ENCODE measurements around the gene PDGFD.

The PDGFD gene

DNA sequence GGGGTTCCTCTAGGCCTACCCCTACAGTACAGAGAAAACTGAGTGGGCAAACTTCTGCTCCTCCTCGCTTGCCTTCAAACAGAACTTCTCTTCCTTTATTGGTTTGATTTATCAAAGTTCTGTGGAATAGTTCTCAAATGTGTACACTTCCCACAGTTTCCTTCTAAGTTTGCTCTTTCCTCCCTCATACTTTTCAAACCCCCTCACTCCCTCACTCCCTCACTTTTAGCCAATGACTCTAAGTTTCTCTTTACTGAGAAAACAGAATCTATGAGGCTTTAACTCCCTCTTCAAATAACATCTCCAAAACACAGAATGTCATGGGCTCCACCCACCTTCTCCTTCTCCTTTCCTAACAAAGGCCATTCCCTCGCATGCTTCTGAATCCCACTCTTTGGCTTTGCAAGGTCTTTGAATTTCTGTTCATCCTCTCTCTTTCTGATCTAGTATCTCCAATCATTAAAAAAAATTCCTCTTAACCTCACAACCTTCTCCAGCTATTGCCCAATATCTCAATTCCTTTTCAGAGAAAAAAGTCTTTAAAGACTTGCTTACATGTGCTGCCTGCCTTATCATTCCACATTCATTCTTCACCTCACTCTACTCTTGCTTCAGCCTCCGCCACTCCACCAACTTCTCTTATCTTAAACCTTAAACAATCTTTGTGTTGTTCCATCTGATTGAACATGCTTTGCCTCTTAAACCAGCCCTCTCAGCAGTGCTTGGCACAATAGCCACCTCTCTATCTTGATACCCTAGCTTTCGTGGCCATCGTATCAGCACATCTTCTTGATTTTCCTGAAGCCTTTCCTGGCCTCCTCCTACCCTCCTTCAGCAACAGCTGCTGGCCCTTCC is 70.3 kb downstream of the PDGFD start:
- ChIA-PET POLR2A (no interaction called here), CTCF (no interaction called here)
- TF ChIP-seq ELF4 (IDR thresholded peaks at IDR 0.05) (no peak), LEF1 (IDR thresholded peaks at IDR 0.05; ENCODE audit: borderline replicate concordance) (no peak), HDGF (IDR thresholded peaks at IDR 0.05; ENCODE audit: borderline replicate concordance) (no peak), ARNT (IDR thresholded peaks at IDR 0.05) (no peak), FOXM1 (IDR thresholded peaks at IDR 0.05; ENCODE audit: borderline replicate concordance) (no peak), FOXK2 (IDR thresholded peaks at IDR 0.05) (no peak), BHLHE40 (IDR thresholded peaks at IDR 0.05; ENCODE audit: borderline replicate concordance) (no peak), NFRKB (IDR thresholded peaks at IDR 0.05) (no peak), CTBP1 (IDR thresholded peaks at IDR 0.05; ENCODE audit: borderline replicate concordance) (no peak), ZNF384 (IDR thresholded peaks at IDR 0.05) (no peak), TARDBP (IDR thresholded peaks at IDR 0.05) (no peak), SP1 (IDR thresholded peaks at IDR 0.05) (no peak), FOXA1 (IDR thresholded peaks at IDR 0.05) (no peak)
- TF ChIP-seq, protein P1, sequence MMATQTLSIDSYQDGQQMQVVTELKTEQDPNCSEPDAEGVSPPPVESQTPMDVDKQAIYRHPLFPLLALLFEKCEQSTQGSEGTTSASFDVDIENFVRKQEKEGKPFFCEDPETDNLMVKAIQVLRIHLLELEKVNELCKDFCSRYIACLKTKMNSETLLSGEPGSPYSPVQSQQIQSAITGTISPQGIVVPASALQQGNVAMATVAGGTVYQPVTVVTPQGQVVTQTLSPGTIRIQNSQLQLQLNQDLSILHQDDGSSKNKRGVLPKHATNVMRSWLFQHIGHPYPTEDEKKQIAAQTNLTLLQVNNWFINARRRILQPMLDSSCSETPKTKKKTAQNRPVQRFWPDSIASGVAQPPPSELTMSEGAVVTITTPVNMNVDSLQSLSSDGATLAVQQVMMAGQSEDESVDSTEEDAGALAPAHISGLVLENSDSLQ (IDR thresholded peaks at IDR 0.05): no peak
- no peak for DNase-seq (ENCODE audit: extremely low spot score)

DNA sequence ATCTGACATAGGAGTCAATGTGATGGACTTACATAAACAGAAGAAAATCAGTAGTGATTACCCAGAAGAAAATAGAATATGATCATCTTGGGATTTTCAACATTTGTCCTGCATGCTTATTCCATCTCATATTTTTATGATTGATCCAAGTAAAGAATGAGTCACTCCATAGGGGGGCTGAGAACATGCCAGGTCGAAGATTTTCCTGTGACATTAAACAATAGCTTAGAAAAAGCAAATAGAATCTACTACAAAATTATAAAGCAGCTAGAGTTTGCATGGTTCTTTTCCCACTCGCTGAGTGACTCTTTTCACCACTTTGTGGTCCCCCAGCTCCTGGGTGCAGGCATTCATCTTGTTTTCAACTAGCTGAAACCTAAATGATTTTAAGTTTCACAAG is 71.2 kb downstream of the PDGFD start:
- ChIA-PET CTCF (no interaction called here), POLR2A (no interaction called here)
- no peak for TF ChIP-seq NFRKB (IDR thresholded peaks at IDR 0.05)
- no peak for TF ChIP-seq L3MBTL2 (conservative IDR thresholded peaks at IDR 0.05)
- no peak for TF ChIP-seq TARDBP (IDR thresholded peaks at IDR 0.05)
- TF ChIP-seq ARNT (IDR thresholded peaks at IDR 0.05): no peak
- TF ChIP-seq SP1 (IDR thresholded peaks at IDR 0.05): no peak
- TF ChIP-seq ELF4 (IDR thresholded peaks at IDR 0.05): no peak
- TF ChIP-seq BHLHE40 (IDR thresholded peaks at IDR 0.05; ENCODE audit: borderline replicate concordance): no peak
- TF ChIP-seq SUZ12 (IDR thresholded peaks at IDR 0.05): no peak
- TF ChIP-seq ZNF384 (IDR thresholded peaks at IDR 0.05): no peak
- no peak for TF ChIP-seq HDGF (IDR thresholded peaks at IDR 0.05; ENCODE audit: borderline replicate concordance)
- no peak for TF ChIP-seq CTBP1 (IDR thresholded peaks at IDR 0.05; ENCODE audit: borderline replicate concordance)
- no peak for TF ChIP-seq LEF1 (IDR thresholded peaks at IDR 0.05; ENCODE audit: borderline replicate concordance)
- TF ChIP-seq, protein P1 (IDR thresholded peaks at IDR 0.05): no peak
- no peak for TF ChIP-seq FOXA1 (IDR thresholded peaks at IDR 0.05)
- no peak for TF ChIP-seq FOXK2 (IDR thresholded peaks at IDR 0.05)
- no peak for TF ChIP-seq FOXM1 (IDR thresholded peaks at IDR 0.05; ENCODE audit: borderline replicate concordance)
- no peak for DNase-seq (ENCODE audit: extremely low spot score)

GRCh38 chr11:104091281-104092096 is 72.5 kb downstream of the PDGFD start:
- TF ChIP-seq SP1 (IDR thresholded peaks at IDR 0.05): no peak
- no peak for TF ChIP-seq SUZ12 (IDR thresholded peaks at IDR 0.05)
- TF ChIP-seq FOXM1 (IDR thresholded peaks at IDR 0.05; ENCODE audit: borderline replicate concordance): no peak
- no peak for TF ChIP-seq ARNT (IDR thresholded peaks at IDR 0.05)
- TF ChIP-seq, protein P1 (IDR thresholded peaks at IDR 0.05): no peak
- TF ChIP-seq NFRKB (IDR thresholded peaks at IDR 0.05): no peak
- ChIA-PET CTCF (interaction anchor here (0.5 to 1.0 kb wide), 3 partner anchors 46 to 409 kb away, joined by 3 read pairs; no protein-coding TSS in a partner anchor), POLR2A (no interaction called here)
- DNase-seq (ENCODE audit: extremely low spot score): no peak

- CTCF ChIA-PET: interaction anchor here (1.0 kb wide), 1 partner anchor 408 kb away, joined by 3 read pairs; no protein-coding TSS in a partner anchor
- POLR2A ChIA-PET: no interaction called here
- TF ChIP-seq, protein P1 (IDR thresholded peaks at IDR 0.05): no peak
- TF ChIP-seq ELF4 (IDR thresholded peaks at IDR 0.05) (no peak), FOXA1 (IDR thresholded peaks at IDR 0.05) (no peak), ARNT (IDR thresholded peaks at IDR 0.05) (no peak), CTBP1 (IDR thresholded peaks at IDR 0.05; ENCODE audit: borderline replicate concordance) (no peak), BHLHE40 (IDR thresholded peaks at IDR 0.05; ENCODE audit: borderline replicate concordance) (no peak), ZNF384 (IDR thresholded peaks at IDR 0.05) (no peak), FOXK2 (IDR thresholded peaks at IDR 0.05) (no peak), SUZ12 (IDR thresholded peaks at IDR 0.05) (no peak), HDGF (IDR thresholded peaks at IDR 0.05; ENCODE audit: borderline replicate concordance) (no peak), TARDBP (IDR thresholded peaks at IDR 0.05) (no peak), L3MBTL2 (conservative IDR thresholded peaks at IDR 0.05) (no peak), LEF1 (IDR thresholded peaks at IDR 0.05; ENCODE audit: borderline replicate concordance) (no peak), NFRKB (IDR thresholded peaks at IDR 0.05) (no peak), FOXM1 (IDR thresholded peaks at IDR 0.05; ENCODE audit: borderline replicate concordance) (no peak), SP1 (IDR thresholded peaks at IDR 0.05) (no peak)
- no peak for DNase-seq (ENCODE audit: extremely low spot score)
Observed at GRCh38 chr11:104090767-104091166, 73.2 kb downstream of the PDGFD start.

GRCh38 chr11:104089481-104089880 is 74.5 kb downstream of the PDGFD start:
- no peak for TF ChIP-seq CTBP1 (IDR thresholded peaks at IDR 0.05; ENCODE audit: borderline replicate concordance)
- TF ChIP-seq LEF1 (IDR thresholded peaks at IDR 0.05; ENCODE audit: borderline replicate concordance): no peak
- no peak for TF ChIP-seq SP1 (IDR thresholded peaks at IDR 0.05)
- TF ChIP-seq FOXM1 (IDR thresholded peaks at IDR 0.05; ENCODE audit: borderline replicate concordance): no peak
- TF ChIP-seq, protein P1 (IDR thresholded peaks at IDR 0.05): no peak
- TF ChIP-seq L3MBTL2 (conservative IDR thresholded peaks at IDR 0.05): no peak
- TF ChIP-seq NFRKB (IDR thresholded peaks at IDR 0.05): no peak
- TF ChIP-seq FOXA1 (IDR thresholded peaks at IDR 0.05): no peak
- TF ChIP-seq ARNT (IDR thresholded peaks at IDR 0.05): no peak
- no peak for TF ChIP-seq HDGF (IDR thresholded peaks at IDR 0.05; ENCODE audit: borderline replicate concordance)
- TF ChIP-seq ZNF384 (IDR thresholded peaks at IDR 0.05): no peak
- TF ChIP-seq SUZ12 (IDR thresholded peaks at IDR 0.05): no peak
- TF ChIP-seq TARDBP (IDR thresholded peaks at IDR 0.05): no peak
- ChIA-PET POLR2A (no interaction called here), CTCF (no interaction called here)
- DNase-seq (ENCODE audit: extremely low spot score): no peak
